Kidney (tissue), 22 donors: ENCODE data around the gene WNT7A. TPM values are rescaled to one million over a fixed set of nuclear protein-coding genes. Genes with fewer than 3 reads are reported as not detected.
A peak's percentile ranks its signal among the peaks of the same experiment; 100 is the strongest.
"Not testable (repeated sequence)": the region's sequence is repeated elsewhere in the genome, so short reads cannot be mapped to it uniquely, and the experiment has no call there.

Experiments used
- DNase-seq, 5 donors: peaks; one replicate each; pipeline ENCODE4 v3.0.0-alpha.2; 2013 to 2020
- FAIRE-seq: peaks from 2 replicates; lab custom pipeline; 2012; peaks lifted over from hg19 to GRCh38; lab: Jason Lieb, UNC
- H3K27ac ChIP-seq, 2 donors: one replicate each; pipeline ENCODE4 v1.7.0; 2013; ENCODE audit warnings: low read depth in 2 of 2, low read length in 2 of 2, inconsistent platforms in 1 of 2
- H3K27me3 ChIP-seq: one replicate; pipeline ENCODE4 v1.7.1; 2013; ENCODE audit warnings: low read length, inconsistent platforms; ENCODE audit not compliant: control insufficient read depth, insufficient read depth
- H3K36me3 ChIP-seq, 3 donors: one replicate each; pipeline versions ENCODE4 v1.7.0 to v1.7.1; 2013; ENCODE audit warnings: low read length in 3 of 3, control low read depth in 1 of 3, inconsistent platforms in 1 of 3; ENCODE audit not compliant: insufficient read depth in 3 of 3, control insufficient read depth in 2 of 3
- H3K4me1 ChIP-seq, 3 donors: one replicate each; pipeline versions ENCODE4 v1.7.0 to v1.7.1; 2013; ENCODE audit warnings: low read length in 3 of 3, inconsistent platforms in 1 of 3, low read depth in 1 of 3; ENCODE audit not compliant: control insufficient read depth in 2 of 3, insufficient read depth in 2 of 3
- H3K4me3 ChIP-seq, 3 donors: one replicate each; pipeline versions ENCODE4 v1.7.0 to v1.8.1; 2013; ENCODE audit warnings: low read length in 3 of 3, control low read depth in 1 of 3, inconsistent platforms in 1 of 3
- H3K9ac ChIP-seq, 3 donors: one replicate each; pipeline versions ENCODE4 v1.7.0 to v1.7.1; 2013; ENCODE audit warnings: low read length in 3 of 3, control low read depth in 1 of 3, inconsistent platforms in 1 of 3
- H3K9me3 ChIP-seq, 3 donors: one replicate each; pipeline versions ENCODE4 v1.7.0 to v1.7.1; 2013; ENCODE audit warnings: low read length in 3 of 3, control low read depth in 1 of 3, inconsistent platforms in 1 of 3; ENCODE audit not compliant: control insufficient read depth in 2 of 3, insufficient read depth in 1 of 3
- CTCF ChIP-seq: IDR thresholded peaks from 3 replicates; pipeline ENCODE4 v1.5.1; 2012; ENCODE audit warnings: mild to moderate bottlenecking, moderate library complexity, borderline replicate concordance; ENCODE audit not compliant: insufficient read depth; ENCODE audit errors: extremely low read depth
- intact Hi-C: fragments of 100-400 bp; cut with DNase I; formaldehyde crosslinking; loops from one replicate; pipeline ENCODE4 v1.11.1; 2022
- long read RNA-seq, 10 donors: library from polyadenylated mRNA in 1 of 10; unstranded in 1 of 10; transcript quantifications; one replicate each; pipeline ENCODE4 v2.0.0 and lab custom pipeline, GENCODE V29; 2021 to 2026
- polyA plus RNA-seq: library from polyadenylated mRNA; stranded (reverse); fragments of 350-450 nt; fragmentation: Illumina TruSeq; extraction: RNeasy Lipid Tissue Mini Kit (QIAGEN cat#74804); gene quantifications from one replicate; pipeline ENCODE4 v1.2.3, GENCODE V29; 2014; ENCODE audit warnings: low read depth, low replicate concordance; ENCODE audit not compliant: insufficient read depth
- total RNA-seq: library from RNA; stranded (reverse); fragmentation: NEBNext Ultra II Directional; extraction: Animal tissue kit (Norgen Biotek cat#: 25700); gene quantifications from one replicate; pipeline ENCODE4 v1.2.1, GENCODE V29; 2021
- donor health status: control.
- donor health status: control.
- donor health status: control.
- donor health status: control.
- donor health status: control.
- donor health status: DM: yes; HTN: yes; CAD: no.
- donor health status: Normal renal cell carcinoma (clear cell type).

Gene WNT7A
- total RNA-seq (3.3 TPM), polyA plus RNA-seq (0.13 TPM)
- long read RNA-seq, donor 1: 0 reads
- long read RNA-seq, donor 2: 0 reads
- long read RNA-seq, donor 3: 0 reads
- long read RNA-seq, donor 4: 0 reads
- long read RNA-seq, donor 5: 0 reads
- long read RNA-seq, donor 6: 0 reads
- long read RNA-seq, donor 7, full-length matches to known transcripts: 6 of 8 reads
- long read RNA-seq, donor 7, partial matches to known transcripts: 2 of 8 reads
- long read RNA-seq, donor 7, other reads (novel, unspliced or antisense): 0 of 8 reads
- long read RNA-seq, donor 8: 0 reads
- long read RNA-seq, donor 9: 0 reads
- long read RNA-seq, donor 10: 0 reads

GRCh38 chr3:13879946-13880810 lies at the start of gene WNT7A:
Gene WNT7A, minus strand, starts transcription at chr3:13880071. Its CDS starts 255 bp downstream, at chr3:13879816.
- no peak within 1 kb of the TSS for H3K4me3 ChIP-seq
- TF ChIP-seq CTCF: peak; percentile 43
- peaks cover 38% of the 10 kb centered on the region for H3K27me3 ChIP-seq
- intact Hi-C loops: loop anchor here (5.0 kb wide), 1 partner anchor 218 kb away; no protein-coding TSS in a partner anchor
- no peaks in the 10 kb centered on the region for H3K9me3 ChIP-seq
- H3K9ac ChIP-seq: no peak within 1 kb of the TSS
- FAIRE-seq (no peak), DNase-seq (peak; percentile 63 to 75 (median 71))
- H3K36me3 ChIP-seq: no peaks in the 10 kb centered on the region
- no peak within 1 kb of the TSS for H3K27ac ChIP-seq
- peaks cover 0 to 9% (median 0%) of the 10 kb centered on the region in 3 donors for H3K4me1 ChIP-seq

- H3K27ac ChIP-seq, H3K27me3 ChIP-seq, H3K4me3 ChIP-seq, FAIRE-seq, H3K9me3 ChIP-seq, intact Hi-C loops, H3K4me1 ChIP-seq, H3K9ac ChIP-seq, H3K36me3 ChIP-seq, DNase-seq: not testable (repeated sequence)
Measured at GRCh38 chr3:13928741-13929140, 48.9 kb upstream of the WNT7A start.

DNA sequence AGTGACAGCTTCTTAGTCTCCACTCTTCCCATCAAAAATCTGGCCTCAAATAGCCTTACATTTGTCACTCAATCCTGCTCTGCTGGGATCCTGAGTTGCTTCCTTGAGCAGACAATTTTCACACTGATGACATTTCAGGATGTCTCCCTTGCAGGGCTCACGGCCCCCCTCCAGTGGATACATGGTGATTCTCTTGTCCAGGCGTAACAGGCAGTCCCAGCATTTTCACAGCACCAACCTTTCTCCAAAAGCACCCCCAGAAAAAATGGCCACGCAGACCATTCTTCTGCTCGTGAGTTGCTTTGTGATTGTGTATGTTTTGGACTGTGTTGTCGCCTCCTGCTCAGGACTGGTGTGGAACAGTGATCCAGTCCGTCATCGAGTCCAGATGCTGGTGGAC lies 47.4 kb upstream of the WNT7A start:
- DNase-seq: no peak
- no peaks in the 10 kb centered on the region for H3K36me3 ChIP-seq
- H3K9ac ChIP-seq: no peak overlapping the region
- H3K9me3 ChIP-seq: peaks cover 0 to 3% (median 0%) of the 10 kb centered on the region in 3 donors
- FAIRE-seq: no peak
- intact Hi-C loops: no loop called here
- no peak overlapping the region for H3K27ac ChIP-seq
- no peaks in the 10 kb centered on the region for H3K4me1 ChIP-seq
- no peak for TF ChIP-seq CTCF
- no peak overlapping the region for H3K4me3 ChIP-seq
- no peaks in the 10 kb centered on the region for H3K27me3 ChIP-seq

DNA sequence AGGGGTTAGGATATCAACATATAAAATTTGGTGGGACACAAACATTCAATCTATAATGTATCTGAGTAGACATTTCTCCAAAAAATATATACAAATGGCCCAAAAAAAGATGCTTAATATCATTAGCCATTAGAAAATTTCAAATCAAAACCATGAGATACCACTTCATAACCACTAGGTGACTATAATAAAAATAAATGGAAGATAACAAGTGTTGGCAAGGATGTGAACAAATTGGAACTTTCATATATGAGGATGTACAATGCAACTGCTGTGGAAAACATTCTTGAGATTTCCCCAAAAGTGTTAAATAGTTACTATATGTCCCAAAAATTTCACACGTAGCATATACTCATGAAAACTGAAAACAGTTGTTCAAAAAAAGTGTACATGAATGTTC lies 36.5 kb upstream of the WNT7A start:
- intact Hi-C loops: no loop called here
- DNase-seq: no peak
- H3K9me3 ChIP-seq: peaks cover 1 to 28% (median 12%) of the 10 kb centered on the region in 3 donors
- H3K36me3 ChIP-seq: no peaks in the 10 kb centered on the region
- FAIRE-seq: no peak
- no peak for TF ChIP-seq CTCF
- no peaks in the 10 kb centered on the region for H3K4me1 ChIP-seq
- H3K9ac ChIP-seq: no peak overlapping the region
- H3K4me3 ChIP-seq: no peak overlapping the region
- no peaks in the 10 kb centered on the region for H3K27me3 ChIP-seq
- H3K27ac ChIP-seq: no peak overlapping the region
